Amniotic stem cell (primary cell): Measurements from ENCODE around the gene A4GALT.
"Not testable (repeated sequence)": the region's sequence is repeated elsewhere in the genome, so short reads cannot be mapped to it uniquely, and the experiment has no call there.

Experiments
- DNase-seq: peaks from one replicate; lab custom pipeline; 2025; lab: John Stamatoyannopoulos, UW

A4GALT gene

DNA sequence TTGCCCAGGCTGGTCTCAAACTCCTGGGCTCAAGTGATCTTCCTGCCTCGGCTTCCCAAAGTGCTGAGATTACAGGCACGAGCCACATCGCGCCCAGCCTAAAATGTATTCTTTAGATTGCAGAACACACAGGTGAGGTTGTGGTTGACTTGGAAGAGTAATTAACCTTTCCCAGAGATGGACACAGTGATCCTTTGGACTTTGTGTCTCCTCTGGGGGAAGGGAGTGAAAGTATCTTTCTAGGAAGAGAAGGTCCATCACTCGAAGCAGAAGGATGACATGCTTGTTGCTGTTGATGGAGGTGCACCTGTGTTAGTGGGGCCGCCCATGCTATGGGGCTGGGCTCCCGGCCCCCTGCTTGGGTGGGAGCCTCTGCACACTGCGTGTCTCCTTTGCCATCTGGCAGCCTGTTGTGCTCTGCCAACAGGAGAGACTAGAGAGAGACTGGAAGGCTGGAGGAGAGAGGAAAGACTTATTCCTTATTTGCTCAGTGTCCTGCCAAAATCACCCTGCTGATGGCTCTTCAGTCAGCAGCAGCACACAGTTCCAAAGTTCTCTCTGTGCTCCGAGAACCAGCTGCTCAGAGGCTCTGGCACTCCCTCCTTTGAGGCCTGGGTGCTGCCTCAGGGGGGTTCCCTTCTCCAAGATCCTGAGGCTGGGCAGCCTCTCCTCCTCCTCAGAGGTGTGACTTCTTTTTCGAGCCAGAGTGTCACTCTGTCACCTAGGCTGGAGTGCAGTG lies 38.4 kb downstream of the A4GALT start:
- no peak for DNase-seq

DNA sequence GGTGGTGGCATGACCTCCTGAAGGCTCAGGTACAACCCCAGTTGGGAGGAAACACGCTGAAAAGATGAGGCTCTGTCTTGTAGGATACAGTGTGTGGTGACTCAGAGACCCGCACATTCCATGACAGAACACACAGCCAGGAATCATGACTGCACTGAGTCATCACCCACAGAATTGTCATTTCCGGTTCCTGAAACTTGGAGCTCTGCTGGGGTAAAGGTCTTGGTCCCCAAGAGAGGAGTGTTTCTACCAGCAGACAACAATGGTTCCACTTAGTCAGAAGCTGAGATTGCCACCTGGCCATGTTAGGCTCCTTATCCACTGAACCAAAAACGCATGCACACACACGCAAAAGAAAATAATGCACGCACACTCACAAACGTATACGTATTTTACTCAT lies 40.0 kb downstream of the A4GALT start:
- peak; percentile 78 for DNase-seq

DNA sequence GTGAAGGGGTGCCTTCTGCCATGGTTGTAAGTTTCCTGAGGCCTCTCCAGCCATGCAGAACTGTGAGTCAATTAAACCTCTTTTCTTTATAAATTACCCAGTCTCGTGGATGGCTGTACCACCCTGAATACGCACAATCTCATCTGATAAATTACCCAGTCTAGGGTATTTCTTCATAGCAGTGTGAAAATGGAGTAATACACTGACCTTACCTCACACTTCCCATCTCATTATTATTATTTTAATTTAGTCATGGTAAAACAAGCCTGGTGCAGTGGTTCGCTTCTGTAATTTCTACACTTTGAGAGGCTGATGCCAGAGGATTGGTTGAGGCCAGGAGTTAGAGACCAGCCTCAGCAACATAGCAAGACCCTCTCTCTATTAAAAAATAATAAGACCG lies 41.0 kb downstream of the A4GALT start:
- DNase-seq, result no peak

DNA sequence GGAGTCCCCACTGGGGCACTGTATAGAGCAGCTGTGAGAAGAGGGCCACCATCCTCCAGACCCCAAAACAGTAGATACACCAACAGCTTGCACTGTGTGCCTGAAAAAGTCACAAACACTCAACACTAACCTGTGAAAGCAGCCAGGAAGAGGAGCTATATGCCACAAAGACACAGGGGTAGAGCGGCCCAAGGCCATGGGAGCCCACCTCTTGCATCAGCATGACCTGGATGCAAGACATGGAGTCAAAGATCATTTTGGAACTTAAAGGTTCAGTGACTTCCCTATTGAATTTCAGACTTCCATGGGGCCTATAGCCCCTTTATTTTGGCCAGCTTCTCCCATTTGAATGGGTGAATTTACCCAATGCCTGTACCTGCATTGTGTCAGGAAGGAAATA lies 41.8 kb downstream of the A4GALT start:
- DNase-seq, result no peak

DNA sequence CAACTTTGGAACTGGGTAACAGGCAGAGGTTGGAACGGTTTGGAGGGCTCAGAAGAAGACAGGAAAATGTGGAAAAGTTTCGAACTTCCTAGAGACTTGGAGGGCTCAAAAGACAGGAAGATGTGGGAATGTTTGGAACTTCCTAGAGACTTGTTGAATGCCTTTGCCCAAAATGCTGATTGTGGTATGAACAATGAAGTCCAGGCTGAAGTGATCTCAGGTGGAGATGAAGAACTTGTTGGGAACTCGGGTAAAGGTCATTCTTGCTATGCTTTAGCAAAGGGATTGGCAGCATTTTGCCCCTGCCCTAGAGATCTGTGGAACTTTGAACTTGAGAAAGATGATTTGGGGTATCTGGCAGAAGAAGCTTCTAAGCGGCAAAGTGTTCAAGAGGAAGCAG lies 42.7 kb downstream of the A4GALT start:
- not testable (repeated sequence) for DNase-seq

DNA sequence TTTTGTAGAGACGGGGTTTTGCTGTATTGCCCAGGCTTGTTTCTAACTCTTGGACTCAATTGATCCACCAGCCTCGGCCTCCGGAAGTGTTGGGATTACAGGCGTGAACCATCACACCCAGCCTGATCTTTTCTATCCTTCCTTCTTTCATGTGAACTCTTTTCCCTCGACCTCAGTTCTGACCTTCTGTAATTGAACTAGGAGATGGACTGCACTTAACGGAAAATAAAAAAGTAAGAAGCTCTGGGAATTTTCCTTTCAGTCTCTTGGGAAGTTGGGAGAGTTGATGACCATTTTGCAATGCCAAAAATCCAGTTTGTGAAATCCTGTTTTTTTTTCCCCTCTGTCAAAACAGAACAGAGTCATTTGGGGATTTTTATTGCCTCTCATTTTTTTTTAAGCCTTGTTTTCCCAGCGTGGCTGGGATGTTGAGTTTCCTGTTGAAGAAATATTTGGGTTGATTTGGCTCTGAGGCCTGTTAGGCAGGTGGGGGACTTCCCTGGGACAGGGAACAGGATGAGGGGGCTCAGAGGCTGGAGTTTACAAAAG lies 44.5 kb downstream of the A4GALT start:
- no peak for DNase-seq

DNA sequence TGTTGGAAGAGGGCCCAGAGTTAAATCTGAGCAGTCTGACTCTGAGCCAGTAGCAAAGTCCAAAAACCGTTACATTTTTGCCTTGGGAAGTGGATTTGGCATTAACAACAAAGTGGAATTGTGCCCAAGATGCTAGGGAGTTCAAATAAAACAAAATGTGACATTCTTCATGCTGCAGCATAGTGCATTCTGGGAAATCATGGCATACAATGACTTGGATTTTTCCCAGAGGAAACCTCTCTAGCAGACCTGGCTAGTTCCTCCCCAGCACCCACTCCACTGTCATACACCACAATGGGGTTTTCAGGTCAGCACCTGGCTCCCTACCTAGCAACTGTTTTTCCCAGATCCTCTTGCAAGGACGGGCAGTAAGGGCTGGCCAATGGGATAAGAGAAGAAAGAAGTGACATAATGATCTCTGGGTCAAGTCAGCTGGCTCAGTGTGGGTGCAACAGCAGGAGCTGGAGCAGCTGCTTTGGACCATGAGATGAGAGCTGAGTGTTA lies 46.7 kb downstream of the A4GALT start:
- DNase-seq, result no peak

DNA sequence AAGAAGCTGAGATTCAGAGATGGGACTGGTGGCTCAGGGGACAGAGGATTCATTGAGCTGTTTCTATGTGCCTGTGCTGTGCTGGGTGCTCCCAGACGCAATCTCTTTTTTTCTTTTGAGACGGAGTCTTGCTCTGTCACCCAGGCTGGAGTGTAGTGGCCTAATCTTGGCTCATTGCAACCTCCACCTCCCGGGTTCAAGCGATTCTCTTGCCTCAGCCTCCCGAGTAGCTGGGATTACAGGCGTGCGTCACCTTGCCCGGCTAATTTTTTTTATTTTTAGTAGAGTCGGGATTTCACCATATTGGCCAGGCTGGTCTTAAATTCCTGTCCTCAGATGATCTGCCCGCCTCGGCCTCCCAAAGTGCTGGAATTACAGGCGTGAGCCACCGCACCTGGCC lies 47.6 kb downstream of the A4GALT start:
- not testable (repeated sequence) for DNase-seq

DNA sequence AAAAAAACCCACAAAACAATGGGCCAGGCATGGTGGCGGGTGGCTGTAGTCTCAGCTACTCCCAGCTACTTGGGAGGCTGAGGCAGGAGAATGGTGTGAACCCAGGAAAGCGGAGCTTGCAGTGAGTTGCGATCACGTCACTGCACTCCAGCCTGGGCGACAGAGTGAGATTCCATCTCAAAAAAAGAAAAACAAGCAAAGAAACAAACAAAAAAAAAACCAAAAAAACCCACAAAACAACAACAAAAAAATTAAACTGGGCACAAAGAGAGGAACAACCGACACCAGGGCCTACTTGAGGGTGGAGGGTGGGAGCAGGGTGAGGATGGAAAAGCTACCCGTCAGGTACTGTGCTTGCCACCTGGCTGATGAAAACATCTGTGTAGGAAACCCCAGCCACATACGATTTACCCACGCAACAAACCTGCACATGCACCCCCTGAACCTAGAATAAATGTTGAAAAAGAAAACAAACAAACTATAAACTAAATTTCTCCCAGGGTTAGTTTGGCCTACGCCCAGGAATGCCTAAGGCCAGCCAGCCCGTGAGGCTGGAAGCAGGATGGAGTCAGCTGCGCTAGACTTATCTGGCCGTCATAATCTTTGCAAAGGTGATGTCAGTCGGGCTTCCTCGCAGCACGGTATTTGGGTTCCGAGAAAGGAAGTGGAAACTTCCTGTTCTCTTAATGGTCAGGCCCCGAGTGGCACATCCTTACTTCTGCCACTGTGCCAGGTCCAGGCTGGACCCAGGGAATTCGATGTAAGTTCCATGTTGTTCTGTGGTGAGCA lies 49.6 kb downstream of the A4GALT start:
- DNase-seq, result no peak

DNA sequence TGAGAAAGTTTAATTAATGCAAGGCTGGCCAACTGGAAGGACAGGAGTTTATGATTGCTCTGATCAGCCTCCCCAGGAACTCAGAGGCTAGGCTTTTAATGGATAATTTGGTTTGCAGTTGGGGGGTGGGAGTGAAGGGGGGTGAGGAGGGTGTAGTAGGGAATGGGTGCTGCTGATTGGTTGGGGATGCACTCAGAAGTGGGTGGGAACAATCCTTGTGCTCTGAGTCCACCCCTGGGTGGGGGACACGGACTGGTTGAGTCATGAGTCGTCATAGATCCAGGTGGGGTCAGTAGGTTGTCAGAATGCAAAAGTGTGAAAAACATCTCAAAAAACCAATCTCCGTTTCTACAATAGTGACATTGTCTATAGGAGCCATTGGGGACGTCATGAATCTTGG lies 50.6 kb downstream of the A4GALT start:
- DNase-seq, result no peak

DNA sequence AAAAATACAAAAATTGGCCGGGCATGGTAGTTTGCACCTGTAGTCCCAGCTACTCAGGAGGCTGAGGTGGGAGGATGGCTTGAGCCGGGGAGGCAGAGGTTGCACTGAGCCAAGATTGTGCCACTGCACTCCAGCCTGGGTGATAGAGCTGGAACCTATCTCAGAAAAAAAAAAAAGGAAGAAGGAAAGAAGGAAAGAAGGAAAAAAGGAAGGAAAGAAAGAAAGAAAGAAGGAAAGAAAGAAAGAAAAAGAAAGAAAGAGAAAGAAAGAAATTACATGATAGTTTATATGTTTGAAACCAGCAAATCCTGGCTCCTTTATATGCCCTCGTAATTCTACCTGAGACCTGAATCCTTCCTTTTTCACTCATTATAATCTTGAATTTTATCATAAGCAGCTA lies 54.3 kb downstream of the A4GALT start:
- DNase-seq, result not testable (repeated sequence)

DNA sequence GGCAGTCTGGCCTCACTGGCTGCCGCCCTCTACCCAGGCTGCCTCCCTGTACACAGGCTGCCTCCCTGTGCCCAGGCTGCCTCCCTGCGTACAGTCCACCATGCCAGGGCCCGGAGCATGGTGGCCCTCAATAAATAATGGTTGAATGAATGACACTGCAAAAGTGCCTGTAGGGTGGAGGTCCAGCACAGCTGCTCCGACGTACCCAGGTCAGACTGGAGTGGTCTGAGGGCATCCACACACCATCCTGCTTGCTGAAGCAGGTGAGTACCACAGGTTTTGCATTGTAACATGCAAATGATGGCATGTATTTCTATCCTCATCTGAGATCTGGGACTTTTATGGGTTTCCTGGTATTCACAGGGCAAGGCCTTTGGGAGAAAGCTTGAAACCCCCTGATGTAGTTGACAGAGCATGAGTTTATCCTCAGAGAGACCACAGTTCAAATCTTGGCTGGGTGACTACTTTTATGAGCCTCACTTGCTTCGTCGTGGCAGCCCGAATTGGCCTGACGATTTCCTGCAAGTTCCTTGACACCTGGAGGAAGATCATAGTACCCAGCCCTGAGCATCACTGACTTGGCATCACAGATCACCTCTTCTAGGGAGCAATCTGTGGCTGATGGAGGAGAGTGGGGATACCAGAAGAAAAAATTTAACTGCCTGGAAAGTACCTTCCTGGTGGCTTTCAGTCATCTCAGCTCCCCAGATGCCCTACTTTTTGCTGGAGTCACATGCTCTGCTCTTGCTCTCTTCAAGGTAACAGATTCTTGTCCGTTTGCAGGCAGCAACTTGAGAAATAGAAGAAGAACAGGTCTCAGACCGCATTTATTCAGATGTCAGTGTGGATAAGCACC lies 55.5 kb downstream of the A4GALT start:
- DNase-seq, result no peak

DNA sequence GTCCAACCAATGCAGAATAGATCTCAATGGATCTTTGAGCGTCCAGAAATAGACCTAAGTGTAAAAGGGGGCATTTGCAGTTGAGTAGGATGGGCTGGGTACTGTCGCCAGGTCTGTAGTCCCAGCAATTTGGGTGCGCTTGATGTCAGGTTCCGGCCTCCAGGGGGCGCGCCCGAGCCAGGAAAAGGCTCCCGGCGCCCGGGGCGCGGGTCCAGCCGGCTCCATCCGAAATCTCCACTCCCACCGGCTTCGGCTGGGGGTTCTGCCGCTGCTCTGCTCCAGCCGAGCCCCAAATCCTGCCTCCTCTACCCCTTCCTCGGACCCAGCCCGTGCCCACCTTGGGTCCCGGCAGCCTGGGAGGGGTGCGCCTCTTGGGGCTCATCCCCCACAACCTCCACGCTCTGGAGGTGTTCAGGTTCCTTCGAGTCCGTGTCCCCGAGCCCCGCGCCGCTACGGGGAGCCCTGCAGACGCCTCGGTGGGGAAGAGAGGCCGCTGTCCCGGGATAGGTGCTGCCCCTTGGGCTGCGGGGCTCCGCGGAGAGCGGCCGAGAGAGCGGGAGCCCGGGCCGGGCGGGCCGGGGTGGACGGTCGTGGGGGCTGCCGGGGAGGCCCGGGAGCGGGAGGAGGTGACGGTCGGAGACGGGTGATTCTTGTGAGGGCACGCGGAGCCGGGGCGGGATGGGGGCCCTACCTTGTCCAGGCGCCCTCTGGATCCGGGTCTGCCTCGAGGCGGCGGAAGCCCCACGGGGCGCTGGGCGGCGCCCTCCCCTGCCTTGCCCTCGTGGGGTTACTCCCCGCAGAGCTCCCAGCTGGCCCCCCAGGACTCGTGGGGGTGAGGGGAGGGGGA lies 58.5 kb downstream of the A4GALT start:
- peak; percentile 40 for DNase-seq

DNA sequence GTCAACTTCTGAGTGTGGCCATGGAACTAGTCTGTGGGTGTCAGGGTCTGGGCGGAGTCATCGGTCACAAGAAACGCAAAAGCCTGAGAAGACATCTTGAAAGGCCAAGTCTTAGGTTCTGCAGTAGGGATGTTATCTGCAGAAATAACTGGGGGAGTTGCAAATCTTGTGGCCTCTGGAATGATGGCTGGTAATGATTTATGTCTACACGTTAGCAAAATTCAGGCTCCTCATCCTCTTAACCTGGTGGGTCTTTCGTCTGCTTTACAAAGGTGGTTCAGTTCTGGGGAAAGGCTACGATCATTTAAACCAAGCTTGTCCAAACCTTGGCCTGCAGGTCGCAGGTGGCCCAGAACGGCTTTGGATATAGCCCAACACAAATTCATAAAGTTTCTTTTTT lies 64.1 kb downstream of the A4GALT start:
- DNase-seq, result no peak

DNA sequence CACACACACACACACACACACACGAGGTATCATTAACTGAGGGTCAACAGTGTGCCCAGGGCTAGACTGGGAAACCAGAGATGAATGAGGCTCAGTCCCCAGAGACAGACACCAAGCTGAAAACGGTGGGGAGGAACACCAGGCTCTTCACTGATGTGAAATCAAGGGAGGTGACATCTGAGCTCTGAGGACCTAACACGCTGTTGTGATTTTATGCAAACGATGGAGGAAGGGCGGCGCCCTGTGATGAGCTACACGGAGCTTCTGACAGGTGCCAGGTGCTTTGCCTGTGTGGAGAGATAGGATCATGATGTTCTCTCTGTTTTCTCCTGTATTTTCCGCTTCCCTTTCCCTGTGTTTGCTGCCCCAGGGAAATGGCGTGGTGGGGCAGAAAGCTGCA lies 65.0 kb downstream of the A4GALT start:
- no peak for DNase-seq

DNA sequence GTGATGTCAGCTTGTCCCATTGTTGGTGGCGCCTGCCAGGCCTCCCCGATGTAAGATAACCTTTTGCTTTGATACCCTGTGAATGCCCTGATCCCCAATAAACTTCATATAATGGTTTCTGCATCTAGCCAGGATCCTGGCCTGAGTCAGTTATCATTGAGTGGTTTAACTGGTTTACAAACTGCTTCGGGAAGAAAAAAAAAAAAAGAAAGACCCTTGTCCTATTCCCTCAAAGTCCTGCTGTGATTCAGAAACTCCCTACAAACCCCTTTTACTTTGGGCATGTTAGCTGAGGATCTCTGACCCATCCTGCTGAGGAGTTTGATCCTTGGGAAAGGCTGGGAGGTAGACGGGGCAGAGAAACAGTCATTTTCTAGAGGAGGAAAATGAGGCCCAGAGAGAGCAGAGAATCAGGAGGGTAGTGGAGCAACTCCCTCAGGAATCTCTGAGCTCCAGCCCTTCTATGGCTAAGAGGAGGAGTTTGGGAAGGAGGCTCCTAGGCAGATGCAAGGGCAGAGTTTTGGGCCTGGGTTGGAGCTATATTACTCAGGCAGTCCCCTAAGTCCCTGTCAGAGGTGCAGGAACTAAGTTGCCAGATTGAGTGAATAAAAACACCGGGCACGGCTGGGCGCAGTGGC lies 66.1 kb downstream of the A4GALT start:
- no peak for DNase-seq

DNA sequence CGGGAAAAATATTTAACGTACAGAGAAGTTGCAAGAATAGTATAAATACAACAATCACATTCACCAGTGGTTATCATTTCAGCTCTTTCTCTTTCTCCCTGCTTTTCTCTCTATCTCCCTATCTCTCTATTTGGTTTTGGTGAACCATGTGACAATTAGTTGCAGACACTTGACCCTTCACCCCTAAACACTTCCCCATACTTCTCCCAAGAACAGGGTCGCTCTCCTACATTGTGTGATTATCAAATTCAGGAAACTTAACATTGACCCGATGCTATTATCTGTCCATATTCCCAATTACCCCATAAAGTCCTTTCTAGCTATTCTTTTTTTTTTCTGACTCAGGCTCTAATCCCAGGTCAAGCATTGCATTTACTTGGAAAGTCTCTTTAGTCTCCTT lies 66.7 kb downstream of the A4GALT start:
- DNase-seq, result no peak

DNA sequence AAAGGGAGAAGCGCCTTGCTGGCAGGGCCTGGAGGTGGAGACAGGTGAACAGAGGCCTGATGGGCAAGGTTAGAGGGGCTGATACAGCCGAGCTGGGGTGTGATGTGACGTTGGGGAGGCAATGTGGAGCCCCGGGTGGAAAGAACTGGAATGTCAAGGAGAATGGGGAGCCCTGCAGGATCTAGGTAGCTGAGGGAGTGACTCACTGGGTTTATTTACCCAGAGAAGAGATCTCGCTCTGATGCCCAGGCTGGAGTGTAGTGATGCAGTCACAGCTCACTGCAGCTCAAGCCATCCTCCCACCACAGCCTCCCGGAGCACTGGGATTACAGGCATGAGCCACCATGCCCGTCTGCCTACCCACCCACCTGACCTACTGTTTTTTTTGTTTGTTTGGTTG lies 69.5 kb downstream of the A4GALT start:
- DNase-seq, result no peak

DNA sequence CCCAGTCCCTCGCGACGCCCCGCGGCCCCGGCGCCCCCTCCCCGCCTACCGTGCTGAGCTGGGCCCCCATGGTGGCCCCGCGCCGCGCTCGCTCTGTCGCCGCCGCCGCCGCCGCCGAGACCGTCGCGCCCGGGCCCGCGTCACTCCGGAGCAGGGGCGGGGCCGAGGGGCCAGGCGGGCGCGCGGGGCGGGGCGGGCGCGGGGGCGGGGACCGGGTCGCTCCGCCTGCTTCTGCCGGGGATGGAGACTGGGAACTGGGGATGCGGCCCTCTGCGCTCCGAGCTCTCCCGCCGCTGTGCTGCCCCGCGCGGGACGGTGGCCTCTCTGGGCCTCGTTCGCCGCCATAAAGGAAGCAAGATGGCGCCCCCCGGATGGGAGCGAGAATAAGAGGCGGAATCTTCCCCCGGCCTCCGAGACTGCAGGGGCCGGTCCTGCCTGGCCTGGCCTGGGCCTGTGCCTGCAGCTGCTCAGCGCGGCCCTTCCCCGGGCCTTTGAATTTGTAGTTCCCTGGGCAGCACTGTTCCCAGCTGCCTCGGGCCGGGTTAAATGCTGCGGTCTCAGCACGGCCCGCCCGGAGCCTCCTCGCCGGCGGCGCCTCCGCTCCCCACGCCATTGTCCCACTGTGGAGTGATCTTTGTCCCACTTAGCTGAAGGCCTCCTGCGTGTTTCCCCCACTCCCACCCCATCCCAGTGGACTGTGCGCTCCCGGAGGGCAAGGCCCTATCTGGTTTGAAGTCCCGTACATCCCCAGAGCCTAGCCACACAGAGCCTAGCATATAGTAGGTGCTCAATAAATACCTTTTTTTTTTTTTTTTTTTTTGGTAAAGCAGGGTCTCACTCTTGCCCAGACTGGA lies 71.2 kb downstream of the A4GALT start, which contains the start of gene CYB5R3:
CYB5R3 (minus strand) TSS at position 147 of the 854 bp plus-strand sequence; CDS start at position 70, 77 bp downstream.
- DNase-seq, result peak; percentile 62
